ENCODE data around the gene TMEM61.

The TMEM61 gene

DNA sequence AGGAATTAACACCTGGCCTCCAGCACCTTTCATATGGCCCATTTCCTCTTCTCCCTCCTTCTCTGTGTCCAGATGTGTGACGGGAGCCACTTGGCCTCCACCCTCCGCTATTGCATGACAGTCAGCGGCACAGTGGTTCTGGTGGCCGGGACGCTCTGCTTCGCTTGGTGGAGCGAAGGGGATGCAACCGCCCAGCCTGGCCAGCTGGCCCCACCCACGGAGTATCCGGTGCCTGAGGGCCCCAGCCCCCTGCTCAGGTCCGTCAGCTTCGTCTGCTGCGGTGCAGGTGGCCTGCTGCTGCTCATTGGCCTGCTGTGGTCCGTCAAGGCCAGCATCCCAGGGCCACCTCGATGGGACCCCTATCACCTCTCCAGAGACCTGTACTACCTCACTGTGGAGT lies 5.6 kb downstream of the TMEM61 start:
- FAIRE-seq = no peak

DNA sequence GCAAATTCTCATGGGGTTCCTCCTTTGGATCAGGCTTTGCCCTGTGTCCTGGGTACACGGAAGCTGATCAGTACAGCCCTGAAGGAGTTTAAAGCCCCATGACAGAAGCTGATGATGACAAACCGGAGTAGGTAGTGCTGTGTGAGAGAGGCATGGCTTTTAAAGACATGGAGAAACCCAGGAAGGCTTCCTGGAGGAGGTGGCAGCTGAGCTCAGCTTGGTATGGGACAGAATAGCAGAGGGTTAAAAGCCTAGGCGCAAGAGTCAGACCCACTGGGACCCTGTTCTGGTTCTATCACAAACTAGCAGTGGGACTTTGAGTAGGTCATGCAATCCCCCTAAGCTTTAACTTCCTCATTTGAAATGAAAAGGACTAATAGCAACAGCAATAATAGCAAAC lies 6.1 kb downstream of the TMEM61 start:
- FAIRE-seq = no peak

DNA sequence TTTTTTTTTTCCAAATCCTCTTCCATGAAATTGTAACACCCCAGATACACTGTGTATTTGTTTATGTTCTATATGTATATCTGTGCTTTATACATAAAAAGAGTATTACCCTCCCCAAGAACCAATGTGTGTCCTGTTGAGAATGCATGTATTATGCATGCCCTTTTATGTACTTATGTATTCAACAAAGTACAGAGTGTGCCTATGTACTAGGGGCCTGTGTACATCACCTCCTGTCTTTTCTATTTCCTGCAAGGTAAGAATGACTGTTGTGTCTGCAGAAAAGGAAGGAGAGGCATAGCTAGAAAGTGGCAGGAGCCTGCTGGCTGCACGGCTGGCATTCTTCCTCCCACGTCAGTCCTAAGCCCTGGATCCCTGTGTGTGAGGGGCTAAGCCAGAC lies 7.0 kb downstream of the TMEM61 start:
- FAIRE-seq = no peak

DNA sequence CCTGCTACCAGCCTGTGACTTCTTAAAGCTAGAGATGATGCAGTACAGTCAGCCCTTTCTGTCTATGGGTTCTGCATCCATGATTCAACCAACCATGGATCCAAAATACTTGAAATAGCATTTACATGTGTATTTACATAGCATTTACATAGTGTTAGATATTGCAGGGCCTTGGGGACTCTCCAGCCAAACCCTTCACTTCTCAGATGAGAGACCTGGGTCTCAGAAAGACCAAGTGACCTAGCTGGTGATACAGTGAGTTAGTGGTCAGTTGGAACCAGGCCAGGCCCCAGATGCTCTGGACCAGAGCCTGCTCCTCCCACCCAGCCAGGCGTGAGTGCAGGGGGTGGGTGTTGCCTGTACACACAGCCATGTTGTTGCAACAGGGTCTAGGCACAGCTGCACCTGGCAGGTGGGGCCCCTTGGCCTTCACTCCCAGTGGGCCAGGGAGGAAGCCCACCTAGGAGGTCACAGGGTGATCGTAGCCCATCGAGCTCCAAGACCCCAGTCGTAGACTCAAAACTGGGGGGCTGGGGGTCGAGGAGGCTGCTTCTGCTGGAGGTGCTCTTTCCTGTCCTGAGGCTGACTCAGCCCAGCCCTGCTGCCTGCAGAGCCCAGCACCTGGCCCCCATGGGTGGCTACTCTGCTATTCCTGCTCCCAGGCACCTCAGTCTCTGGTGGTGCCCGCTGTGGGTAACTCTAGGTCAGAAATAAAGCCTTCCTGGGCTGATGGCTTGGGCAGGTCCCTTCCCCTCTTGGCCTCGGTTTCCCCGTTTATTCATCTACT lies 7.7 kb downstream of the TMEM61 start:
- FAIRE-seq = no peak

DNA sequence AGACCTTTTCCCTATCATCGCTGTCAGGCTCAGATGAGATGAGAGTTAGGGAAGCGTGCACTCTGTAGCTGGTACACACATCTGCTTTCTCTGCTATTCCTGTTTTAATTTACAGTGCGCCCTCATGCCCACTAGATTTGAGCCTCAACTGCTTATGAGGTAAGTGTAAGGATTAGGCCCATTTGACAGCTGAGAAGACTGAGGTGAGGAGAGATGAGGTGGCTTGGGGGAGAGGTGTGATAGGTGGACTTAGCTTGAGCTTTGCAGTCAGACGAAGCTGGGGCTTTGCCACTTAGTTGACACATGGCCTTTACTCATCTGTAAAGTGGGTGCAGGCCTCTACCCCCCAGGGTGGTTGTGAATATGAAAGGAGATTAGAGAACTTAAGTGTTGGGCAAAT lies 8.5 kb downstream of the TMEM61 start:
- FAIRE-seq = no peak

DNA sequence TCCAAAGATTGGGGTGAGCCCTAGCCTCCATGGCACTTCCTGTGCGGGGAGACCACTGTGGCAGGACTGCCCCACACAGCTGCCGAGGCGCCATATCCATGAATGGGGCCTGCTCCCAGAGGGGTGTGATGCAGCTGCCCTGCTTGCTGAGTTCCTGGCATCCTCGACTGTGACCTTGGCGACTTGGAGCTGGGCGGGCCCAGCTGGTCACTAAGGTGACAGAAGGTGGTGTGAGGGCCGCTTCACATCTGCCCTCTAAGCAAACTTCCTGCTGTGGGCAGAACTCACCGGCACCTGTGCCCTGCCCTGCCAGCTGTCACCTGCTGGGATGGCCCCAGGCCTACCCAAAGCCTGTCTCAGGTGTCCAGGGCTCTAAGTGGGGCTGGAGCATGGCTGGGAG lies 9.0 kb downstream of the TMEM61 start:
- FAIRE-seq = no peak

DNA sequence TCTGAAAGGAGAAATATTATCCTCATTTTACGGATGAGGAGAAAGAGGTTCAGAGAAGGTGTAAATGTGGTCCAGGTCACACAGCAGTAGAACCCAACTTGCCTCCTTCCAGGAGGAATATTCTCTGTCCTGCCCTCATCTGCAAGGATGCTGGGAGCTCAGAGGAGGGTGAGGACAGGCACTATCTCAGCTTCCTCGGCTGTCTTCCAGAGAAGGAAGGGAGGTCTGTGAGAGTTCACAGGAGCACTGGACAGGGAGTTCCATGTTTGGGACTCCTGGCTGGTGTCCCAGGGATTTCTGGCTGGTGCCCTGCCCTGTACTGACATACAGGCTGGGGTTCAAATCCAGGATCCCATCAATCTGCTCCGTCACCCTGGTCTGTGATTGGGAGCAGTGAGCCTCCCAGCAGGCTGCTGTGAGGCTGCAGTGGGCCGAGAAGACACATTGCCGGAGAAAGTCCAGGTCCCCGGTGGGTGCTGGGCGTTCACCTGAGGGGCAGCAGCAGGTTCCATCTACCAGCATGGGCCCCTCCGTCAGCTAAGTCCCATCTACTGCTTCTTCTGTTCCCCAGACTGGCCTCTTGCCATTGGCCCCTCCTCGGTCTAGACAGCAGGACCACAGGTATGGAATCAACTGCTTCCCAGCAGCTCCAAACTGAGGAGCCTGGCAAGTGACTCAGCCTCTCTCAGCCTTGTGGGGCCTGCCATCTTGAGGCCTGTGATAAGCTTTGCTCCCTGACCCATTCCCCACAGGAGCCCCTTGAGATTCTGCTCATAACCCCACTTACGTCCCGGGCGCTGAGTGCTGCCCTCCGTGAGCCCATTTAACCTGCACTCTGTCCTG lies 9.8 kb downstream of the TMEM61 start:
- FAIRE-seq = no peak

DNA sequence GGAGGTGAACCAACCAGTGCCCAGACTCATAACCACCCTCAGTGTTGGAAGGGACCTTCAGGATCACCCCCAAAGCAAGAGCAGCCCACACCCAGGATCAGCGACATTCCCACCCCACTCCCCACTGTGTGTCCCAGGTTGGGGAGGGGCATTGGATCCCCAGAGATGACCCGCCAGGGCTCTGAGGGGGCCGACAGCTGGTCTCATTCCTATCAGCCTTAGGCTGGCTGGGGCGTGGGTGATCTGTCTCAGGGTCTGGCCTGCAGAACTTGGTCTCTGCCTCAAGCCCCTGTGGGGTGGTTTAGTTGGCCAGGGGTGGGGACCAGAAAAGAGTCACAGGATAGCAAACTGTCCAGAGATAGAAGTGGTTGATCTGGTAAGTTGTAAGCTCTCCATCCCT lies 10.5 kb downstream of the TMEM61 start:
- no peak for FAIRE-seq

DNA sequence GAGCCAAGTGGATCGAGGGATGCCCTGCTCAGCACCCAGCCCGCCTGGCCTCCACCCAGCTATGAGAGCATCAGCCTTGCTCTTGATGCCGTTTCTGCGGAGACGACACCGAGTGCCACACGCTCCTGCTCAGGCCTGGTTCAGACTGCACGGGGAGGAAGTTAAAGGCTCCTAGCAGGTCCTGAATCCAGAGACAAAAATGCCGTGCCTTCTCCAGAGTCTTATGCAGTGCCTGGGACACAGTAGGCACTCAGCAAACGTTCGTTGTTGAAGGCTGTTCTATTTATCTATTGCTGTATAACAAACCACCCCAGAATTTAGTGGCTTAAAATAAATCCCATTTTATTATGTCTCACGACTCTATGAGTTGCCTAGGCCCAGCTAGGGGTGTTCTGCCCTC lies 11.5 kb downstream of the TMEM61 start:
- no peak for FAIRE-seq

DNA sequence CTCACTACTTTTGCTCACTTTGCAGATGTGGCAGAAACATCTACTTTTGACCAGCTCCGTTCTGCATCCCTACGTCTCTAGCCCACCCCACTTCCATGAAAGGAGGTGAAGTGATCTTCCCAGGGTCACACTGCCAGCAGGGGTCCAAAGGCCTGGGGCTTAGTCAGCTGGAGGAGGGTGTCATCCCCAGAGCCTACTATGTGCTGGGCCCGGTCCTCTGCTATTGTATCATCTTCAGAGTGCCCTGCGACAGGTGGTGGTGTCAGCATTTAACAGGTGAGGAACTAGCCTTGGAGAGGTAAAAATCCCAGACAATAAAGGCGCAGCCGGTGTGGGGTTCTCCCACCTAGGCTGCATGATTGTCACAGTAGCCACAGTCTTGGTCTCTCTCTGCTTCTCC lies 12.7 kb downstream of the TMEM61 start:
- no peak for FAIRE-seq

DNA sequence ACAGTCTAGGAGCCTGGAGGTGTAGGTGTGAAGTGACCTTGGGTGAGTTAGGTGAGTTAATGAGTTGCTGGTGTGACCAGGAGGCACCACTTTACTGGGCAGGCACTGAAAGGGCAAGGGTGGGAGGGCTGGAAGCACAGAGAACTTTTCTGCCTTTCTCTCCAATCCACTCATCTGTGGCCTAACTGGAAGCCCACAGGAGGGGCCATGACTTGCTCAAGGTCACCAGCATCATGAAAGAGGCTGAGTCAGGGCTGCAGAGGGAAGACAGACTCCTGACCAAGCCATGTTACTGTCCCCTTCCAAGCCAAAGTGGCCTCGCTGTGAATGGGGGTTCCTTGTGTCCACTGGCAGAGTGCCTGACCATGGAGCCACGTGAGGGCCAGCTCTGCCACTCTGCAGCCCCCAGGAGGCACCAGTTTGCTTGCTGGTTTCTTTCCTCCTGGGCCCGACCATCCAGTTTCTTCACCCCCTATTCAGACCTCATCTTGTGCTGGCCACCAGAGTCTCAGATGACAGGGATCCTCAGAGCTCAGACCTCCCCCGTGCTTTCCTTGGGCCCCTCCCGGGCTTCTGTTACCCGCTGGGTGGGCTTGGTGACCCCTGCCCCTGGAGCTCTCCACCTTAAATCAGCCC lies 14.0 kb downstream of the TMEM61 start:
- no peak for FAIRE-seq

DNA sequence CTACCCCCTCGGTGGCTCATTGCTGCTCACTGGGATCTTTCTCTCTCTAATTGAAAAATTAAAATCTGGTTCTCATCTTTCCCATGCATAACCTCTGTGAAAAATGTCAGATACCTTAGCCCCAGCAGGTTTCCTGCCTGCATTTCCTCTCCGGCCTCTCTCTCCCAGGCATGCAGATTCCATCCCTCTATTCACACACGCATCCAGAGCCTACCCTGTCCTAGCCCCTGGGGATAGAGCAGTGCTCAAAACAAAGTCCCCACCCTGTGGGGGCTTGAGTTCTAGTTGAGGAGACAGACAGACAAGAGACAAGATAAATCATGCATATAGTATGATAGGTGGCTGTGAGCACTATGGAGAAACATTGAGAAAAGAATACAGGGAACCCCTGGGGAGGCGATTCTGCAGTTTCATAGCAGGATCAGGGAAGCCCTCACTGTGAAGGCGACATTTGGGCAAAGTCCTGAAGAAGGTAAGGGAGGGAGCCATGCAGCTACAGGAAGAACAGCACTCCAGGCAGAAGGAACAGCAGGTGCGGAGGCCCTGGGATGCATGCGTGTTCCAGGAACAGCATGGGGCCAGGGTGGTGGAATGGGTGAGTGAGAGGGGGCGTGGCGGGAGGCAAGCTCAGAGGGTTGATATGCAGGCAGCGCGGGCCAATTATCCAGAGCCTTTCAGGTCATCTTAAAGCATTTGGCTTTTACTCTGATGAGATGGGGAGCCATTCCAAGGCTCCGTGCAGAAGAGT lies 14.8 kb downstream of the TMEM61 start:
- no peak for FAIRE-seq

DNA sequence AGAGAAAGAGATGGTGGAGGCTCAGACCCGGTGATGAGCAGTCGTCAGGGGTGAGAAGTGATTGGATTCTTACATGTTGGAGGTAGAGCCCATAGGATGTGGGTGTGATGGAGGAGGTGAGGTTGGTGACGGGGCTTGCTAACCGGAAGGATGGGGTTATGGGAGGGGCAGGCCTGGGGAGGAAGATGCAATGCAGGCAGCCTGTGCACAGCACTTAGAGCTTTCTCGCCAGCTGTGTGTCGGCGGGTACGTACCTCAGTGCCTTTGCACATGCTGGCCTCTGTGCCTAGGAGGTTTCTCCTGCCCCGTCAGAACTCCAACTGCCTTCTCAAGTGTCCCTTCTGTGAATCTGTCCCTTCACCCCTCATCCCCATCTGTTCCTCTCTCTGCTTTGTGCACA lies 15.4 kb downstream of the TMEM61 start:
- no peak for FAIRE-seq

DNA sequence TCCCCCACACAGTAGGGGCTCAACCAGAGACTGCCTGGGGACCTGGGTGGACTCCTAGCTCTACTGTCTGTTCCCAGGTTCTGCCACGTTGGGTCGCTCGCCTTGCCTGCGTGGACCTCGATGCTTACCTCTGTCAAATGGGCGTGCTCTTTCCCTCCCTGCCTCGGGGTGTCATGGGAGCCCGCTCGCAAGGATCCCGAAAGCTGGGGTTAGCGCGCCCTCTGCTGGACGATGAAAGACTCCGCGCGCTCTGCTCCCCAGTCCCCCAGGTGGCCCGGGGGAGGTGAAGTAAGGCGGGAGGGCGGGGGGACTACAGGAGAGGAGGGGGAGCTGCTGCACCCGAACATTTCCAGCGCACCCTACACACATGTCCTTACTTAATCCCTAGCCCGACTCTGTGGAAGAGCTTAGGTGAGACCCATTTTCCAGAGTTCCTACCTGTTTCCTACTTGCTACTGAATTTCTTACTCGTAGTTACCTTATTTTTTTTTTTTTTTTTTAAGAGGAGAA lies 16.0 kb downstream of the TMEM61 start:
- FAIRE-seq = no peak

DNA sequence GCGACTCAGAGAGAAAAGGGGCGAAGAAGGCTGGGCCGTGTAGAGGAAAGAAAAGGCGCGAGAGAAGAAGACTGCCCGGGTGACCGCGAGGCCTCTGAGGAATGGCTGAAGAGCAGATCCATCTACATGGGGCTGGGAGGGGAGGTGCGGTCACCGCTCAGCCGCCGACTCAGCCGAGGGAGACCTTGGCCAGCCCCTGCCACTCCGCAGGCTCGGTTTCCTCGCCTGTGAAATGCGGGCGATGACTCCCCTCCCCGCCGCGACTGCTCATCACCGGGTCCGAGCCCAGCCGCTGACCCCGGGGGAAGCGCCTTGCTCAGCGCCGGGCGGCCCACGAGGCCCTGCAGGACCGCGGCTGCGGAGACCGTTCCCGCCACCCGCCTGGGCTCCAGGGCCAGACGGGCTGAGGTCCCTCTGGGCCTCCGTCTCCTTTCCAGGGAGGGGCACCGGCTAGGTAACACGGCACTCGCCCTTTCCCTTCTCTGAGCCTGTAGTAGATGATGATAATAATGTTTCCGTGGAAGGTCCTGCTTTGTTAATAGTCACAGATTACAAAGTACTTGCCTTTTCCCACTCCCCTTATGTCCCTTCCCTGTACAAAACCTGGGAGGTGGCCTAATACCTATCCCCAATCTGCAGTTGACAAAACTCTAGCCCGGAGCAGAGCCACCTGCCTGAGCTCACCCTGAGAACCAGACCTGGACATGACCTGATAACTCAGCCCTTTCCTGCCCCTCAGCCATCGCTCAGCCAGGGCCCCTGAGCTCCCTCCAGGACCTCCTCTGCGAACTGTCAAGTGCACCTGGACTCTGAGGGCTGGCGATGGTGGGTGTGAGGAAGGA lies 16.7 kb downstream of the TMEM61 start:
- FAIRE-seq = no peak

DNA sequence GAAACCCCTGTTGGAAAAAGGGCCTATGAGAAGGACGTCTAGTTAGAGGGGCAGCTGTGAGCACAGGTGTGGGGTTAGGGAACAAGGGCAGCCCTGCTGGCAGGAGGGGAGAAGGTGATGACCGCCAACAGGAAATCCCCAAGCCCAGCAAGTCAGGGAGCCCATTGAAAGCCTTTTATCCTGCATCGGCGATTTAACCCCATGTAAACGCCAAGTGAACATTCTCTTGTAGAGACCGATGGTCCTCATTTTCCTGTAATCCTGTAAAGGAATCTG lies 17.2 kb downstream of the TMEM61 start:
- FAIRE-seq = no peak

DNA sequence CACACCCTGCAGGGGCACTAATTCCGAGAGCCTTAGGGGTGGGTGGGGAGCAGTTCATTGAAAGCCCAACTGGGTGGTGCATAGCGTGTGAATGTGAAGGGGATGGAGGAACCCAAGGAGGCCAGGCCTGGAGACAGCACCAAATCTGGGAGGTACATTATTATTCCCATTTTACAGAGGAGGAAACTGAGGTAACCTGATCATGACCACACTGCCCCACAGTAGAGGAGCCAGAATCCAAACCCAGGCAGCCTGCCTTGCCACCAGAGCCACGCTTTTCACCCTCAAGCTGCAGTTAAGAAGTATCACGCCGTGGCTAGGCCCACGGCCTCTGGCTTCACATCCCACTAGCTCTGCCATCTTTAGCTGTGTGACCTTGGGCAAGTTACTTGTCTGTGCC lies 17.7 kb downstream of the TMEM61 start:
- FAIRE-seq = no peak

DNA sequence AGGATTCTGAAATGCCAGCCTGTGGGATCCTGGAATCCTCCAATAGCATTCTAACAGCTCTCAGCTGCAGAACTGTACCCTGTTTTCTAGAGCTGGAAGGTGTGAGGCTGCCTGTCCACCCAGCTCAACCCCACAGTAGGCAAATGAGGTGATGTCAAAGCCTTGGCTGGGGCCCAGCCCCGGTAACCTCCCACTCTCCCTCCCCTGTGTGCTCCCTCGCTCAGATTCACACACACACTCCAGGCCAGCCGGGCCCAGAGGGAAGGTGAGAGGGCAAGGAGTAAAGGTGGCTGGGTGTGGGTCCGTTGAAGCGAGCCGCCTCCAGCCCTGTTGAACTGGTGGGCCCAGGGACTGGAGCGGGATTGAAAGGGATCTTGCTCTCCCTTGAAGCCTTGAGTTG lies 18.2 kb downstream of the TMEM61 start, which contains the start of gene BSND:
Gene BSND (plus strand): TSS at position 257 of the 400 bp plus-strand sequence. CDS start 254 bp downstream, outside the sequence.
- no peak for FAIRE-seq

DNA sequence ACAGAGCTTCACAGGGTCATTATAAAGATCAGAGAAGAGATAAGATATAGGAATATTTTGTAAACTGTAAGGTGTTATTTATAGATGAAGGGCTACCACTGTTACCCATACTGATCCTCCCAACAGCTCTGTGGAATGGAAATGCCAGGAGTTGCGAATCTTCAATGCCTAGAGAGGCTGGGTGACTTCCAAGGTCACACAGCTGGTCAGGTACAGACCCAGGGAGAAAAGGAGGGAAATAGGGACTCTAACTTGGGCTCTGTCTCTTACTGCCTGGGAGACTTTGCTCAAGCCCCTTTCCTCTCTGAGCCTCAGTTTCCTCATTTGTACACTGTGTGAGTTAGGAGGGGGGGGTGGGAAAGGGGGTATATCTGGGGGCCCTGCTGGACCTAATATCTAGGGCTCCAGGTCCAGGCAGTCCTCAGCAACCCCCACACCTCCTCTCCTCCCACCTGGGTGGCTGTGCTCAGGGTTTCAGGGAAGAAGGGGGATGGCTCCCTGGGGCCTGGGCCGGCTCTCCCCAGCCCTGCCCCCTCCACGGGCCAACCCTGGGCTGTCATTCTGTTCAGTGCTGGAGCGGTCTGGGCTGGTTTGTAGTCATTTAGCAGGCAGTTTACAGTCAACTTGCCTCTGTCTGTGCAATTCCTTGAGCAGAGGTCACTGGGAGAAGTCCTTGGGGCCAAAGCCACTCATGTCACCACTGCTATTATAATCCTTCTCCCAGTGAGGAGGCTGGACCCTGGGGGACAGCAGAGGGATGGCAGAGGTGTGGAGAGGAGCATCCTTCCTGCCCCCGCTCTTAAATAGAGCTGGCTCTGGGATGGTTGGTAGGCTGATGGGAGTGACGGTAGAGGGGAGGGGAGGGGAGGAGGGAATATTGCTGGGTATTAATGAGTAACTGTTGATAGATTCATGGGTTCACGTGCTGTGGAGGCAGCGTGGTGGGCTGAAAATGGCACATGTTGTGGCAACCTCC lies 20.0 kb downstream of the TMEM61 start:
- no peak for FAIRE-seq

DNA sequence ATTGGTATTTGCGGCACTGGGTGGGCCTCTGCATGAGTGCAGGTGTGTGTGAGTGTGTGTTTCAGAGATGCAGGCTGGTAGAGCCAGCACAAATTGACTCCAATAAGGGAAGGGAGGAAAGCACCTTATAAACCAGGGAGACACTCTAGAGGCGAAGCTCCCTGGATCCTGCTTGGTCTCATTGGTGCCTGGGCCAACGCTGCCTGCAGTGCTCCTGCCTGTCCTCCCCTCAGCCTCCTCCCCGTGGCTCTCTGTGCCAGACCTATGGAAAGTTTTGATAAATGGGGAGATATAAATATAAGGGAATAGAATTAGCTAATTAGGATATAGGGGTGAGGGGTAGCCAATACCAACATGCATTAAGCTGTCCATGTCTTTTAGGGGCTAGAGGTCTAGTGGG lies 20.9 kb downstream of the TMEM61 start:
- no peak for FAIRE-seq

DNA sequence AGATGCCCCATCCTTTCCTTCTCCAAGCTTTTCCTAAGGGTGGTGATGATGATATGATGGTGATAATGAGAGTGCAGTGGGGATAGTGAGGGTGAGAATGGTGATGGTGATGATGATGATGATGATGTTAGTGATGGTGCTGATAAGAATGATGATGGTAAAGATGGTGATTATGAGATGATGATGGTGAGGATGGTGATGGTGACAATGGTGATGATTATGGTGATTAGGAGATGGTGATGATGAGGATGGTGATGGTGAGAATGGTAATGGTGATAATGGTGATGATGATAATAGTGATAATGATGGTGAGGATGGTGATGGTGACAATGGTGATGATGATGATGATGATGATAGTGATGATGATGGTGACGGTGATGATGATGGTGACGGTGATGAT lies 22.3 kb downstream of the TMEM61 start:
- no peak for FAIRE-seq

All from G401.6 (cell line).